GM21737 (cell line): ENCODE data around the gene PARP9.
"Not testable (repeated sequence)": the region's sequence is repeated elsewhere in the genome, so short reads cannot be mapped to it uniquely, and the experiment has no call there.

Experiments
- ATAC-seq: cut with Tn5 transposase; IDR thresholded peaks from one replicate; pipeline ENCODE4 v1.9.1; 2021; ENCODE audit warnings: mild to moderate bottlenecking, moderate library complexity; ENCODE audit not compliant: unreplicated experiment

The PARP9 gene

DNA sequence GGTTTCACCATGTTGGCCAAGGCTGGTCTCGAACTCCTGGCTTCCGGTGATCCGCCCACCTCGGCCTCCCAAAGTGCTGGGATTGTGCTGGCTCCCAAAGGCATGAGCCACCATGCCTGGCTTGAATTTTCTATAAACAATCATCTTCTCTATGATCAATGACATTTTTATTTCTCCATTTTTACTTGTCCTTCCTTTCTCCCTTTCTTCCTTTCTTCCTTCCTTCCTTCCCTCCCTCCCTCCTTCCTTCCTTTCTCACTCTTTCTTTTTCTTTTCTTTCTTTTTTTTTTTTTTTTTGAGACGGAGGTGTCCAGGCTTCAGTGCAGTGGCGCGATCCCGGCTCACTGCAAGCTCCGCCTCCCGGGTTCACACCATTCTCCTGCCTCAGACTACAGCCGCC is 40.8 kb downstream of the PARP9 start:
- ATAC-seq: no peak

DNA sequence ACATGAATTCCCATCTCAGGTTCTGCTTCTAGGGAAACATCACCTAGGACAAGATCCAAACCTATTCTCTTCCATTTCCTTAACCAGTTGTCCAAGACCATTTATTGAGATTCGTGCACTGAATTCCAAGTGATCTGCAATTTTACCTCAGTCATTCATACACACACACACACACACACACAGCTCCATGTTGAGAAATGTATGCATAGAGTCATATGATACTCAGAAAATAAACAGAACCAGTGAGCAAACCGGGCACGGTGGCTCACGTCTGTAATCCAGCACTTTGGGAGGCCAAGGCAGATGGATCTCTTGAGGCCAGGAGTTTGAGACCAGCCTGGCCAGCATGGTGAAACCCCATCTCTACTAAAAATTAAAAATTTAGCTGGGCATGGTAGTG is 43.2 kb downstream of the PARP9 start:
- no peak for ATAC-seq

DNA sequence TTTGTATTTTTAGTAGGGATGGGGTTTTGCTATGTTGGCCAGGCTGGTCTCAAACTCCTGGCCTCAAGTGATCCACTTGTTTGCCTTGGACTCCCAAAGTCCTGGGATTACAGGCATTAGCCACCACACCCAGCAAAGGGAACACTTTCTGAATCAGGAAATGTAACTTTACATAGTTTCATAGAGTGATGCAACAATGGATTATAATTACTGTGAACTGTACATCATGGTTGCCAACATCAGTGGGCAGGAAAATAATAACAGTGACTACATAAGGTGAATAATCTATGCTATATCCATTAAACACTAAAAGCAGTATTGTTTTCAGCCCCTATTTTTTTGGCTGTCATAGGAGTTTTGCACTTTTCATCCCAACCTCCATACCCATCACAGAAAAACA is 44.4 kb downstream of the PARP9 start:
- ATAC-seq: no peak

DNA sequence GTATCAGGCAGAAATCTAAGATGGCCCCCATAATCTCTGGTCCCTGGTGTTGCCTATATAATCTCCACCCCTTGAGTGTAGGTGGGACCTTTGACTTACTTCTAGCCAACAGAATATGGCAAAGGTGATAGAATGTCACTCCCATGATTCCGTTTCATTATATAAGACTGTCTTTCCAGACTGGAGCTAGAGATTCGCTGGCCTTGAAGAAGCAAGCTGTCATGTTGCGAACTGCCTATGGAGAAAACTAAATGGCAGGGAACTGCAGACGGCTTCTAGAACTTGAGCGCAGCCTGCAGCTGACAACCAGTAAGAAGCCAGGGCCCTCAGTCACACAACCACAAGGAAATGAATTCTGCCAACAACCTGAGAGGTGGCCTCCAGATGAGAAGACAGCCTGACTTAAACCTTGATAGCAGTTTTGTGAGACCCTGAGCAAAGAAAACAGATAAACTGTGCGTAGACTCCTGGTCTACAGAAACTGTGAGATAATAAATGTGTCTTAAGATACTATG is 47.2 kb downstream of the PARP9 start:
- ATAC-seq: no peak

DNA sequence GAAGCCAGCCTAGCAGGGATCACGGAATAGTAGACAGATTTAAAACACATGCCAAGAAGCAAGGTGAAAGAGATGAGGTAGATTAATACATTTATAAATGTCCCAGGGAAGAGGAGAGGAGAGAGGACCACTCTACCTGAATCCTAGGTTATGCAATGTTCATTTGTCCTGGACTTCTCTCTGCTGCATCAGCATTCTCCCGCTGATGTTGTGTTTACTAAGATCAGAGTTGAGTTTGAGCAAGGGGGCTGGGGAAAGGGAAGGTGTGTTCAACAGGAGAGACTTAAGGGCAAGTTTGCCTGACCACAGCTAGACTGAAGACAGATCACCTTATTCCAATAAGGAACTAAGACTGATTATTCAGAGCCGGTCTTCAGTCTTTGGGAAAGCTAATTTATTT is 48.2 kb downstream of the PARP9 start:
- ATAC-seq: no peak

DNA sequence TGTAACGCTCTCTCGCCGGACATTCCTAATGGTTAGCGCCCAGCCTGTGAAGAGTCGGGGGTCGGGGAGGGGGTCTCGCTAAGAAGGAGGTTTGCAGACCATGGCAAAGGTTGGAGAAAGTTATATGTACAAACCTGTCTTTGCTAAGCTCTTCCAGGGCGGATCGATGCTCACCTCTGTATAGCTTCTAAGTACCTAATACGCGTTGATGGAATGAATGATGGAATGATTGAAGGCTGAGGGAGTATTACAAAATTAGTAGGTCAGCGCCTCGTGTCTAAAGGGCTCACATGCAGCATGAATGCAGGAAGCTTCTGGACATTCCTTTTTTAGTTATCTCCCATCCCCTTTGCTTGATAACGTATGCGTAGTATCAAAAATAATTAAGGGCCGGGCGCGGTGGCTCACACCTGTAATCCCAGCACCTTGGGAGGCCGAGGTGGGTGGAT is 49.1 kb downstream of the PARP9 start:
- ATAC-seq: no peak

DNA sequence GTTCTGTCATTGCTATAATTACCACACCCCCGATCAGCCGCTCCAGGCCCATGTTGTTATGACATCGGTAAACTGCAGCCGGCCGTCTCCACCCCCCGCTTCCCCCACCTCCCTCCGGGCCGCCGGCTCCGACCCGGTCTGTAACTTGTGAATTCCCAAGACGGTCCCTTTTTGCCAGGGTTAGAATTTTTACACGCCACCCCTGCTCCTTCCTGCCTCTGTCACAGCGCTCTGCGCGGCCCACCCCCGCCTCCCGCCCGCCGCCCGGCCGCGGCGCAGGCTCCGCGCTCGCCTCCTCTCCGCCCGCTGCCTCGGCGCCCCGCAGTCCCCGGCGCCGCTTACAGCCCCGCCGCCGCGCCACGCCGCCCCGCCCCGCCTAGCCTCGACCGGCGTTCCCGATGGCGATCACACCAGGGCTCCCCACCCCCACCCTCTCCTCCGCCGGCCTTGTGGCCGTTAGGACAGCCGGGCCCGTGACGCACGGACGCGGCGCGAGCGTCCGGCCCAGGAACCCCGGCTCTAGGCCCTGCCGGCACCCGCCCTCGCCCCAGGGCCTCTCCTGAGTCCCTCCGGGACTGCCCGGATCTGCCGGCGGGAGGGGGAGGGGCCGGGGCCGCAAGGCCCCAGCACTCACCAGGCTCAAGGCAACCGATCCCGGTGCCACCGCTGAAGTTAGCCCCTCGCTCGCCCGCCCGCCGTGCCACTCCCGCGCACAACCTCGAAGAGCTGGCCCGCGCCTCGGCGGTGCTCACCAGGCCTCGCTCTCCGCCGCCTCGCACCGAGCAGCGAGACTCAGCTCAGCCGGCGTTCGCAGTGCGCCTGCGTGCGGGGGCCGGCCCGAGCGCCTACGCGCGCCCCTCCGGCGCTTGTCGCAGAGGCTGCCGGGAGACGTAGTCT is 49.7 kb downstream of the PARP9 start, which contains the start of gene KPNA1:
KPNA1 (minus strand) TSS at position 817 of the 897 bp plus-strand sequence. CDS start 18,374 bp downstream, outside the sequence.
- peak; percentile 78 for ATAC-seq

DNA sequence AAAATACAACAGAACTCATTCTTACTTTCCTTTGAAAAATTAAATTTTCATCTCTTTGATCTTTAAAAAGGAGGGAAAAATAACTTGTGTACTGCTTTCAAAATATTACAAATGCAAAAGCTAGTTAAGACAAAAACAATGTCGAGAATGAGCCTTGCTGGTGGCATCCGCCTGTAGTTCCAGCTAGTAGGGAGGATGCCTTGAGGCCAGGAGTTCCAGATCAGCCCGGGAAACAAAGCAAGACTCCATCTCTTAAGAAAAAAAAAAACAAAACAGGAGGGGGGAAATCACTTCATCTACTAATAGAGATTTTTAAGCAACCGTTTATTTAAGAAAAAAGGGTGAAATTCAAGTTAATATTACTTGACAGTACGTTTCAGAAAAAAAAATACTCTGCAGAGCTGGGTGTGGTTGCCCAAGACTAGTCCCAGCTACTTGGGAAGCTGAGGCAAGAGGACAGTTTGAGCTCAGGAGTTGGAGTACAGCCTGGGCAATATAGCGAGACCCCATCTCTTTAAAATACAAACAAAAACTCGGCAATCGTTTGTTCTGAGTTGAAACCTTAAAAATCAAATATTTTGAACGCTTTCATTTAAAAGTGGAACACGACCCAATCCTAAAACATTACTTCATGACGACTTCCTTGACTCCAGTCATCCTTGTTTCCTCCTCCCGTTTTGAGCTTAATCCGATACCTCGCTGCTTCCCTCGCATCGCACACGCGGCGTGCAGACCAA is 50.5 kb downstream of the PARP9 start:
- no peak for ATAC-seq

DNA sequence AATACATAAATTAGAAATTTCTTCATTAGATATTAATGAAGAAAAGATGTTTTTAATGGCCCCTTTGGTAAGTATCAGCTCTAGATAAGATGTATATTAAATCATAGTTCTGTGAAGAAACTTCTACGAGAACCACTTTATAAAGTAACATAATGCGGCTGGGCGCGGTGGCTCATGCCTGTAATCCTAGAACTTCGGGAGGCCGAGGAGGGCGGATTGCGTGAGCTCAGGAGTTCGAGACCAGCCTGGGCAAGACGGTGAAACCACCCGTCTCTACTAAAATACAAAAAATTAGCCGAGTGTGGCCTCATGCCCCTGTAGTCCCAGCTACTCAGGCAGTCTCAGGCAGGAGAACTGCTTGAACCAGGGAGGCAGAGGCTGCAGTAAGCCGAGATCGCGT is 51.8 kb downstream of the PARP9 start:
- ATAC-seq: no peak

DNA sequence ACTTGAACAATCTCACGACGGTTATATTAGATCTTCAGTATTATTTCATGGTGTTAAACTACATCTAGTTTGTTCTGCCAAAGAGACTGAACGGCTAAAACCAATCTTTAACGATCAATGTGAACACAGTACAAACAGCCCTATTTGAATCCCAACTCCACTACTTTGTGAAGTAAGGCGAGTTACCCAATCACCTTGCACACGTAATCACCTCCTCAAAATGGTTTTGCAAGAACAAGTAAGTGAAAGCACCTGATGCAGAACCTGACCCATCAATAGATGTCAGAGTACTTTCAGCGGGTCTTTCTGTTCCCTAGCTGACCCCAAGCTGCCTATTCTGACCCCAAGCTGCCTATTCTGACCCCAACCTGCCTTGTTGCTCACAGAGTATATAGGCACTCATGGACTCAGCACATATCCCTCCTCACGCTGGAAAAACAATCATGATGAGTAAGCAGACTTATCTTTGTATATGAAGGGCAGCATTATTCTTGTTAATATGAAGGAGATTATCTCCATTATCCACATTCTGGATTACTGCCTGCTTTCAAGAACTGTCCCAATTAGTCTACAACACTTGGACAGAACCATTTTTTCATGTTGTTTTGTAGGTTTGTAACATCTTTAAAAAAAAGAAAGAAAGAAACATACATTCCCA is 53.1 kb downstream of the PARP9 start:
- no peak for ATAC-seq

DNA sequence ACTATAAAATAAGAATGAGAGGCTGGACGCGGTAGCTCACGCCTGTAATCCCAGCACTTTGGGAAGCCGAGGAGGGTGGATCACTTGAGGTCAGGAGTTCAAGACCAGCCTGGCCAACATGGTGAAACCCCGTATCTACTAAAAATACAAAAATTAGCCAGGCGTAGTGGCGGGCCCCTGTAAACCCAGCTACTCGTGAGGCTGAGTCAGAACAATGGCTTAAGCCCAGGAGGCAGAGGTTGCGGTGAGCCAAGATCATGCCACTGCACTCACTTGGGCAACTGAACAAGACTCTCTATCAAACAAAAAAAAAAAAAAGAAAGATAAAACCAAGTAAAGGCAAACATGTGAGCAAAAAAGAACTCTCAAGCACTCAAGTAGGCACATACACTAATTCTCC is 55.2 kb downstream of the PARP9 start:
- ATAC-seq: not testable (repeated sequence)

DNA sequence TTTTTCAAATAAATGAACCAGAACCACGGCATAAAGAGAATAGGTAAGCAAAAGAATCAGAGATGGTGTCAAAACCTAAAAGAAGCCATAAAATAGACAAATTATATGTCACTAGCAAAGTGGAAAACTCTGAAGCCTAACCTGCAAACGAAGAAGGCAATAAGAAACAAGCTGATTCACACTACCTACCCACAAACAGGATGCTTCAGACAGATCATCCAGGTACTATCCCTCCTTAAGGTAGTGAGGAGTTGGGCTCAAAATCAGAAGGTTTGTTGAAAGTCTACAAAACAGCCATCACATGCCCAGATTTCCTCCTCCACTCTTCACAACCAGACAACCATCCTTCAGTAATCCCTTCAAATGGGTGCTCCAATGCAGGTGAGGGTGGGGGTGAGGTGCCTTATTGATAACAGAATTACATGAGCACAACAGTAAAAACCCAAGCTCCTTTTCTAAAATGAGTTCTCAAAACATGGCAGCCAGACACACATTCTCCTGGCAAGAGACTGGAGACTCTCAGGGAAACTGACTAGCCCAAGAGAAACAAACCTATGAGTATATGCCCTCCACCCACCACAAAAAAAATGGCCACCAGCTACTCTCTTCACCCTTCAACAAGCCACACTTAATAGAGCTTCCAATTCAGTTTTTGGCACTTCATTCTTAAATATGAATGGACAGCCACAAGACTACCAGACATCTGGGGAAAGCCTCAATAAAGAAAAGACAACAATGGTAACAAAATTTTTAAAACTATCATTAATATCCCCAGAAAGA is 55.8 kb downstream of the PARP9 start:
- ATAC-seq: no peak

DNA sequence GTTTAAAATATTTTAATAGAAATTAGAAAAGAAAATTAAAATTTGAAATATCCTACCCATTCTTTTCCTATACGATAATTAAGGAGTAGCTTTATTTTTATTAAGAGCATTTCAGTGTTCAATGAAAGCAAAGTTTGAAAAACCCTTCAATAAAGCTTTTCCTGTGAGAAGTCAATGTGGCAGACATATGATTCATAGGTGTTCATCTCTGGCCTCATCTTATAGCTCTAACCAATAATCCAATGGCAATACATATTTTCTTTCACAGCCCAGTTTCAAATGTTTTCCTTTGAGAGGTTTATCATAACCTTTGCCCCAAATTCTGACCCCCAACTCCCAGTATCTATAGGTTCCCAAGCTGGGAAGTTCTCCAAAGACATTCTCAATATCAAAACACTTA is 57.6 kb downstream of the PARP9 start:
- ATAC-seq: no peak

DNA sequence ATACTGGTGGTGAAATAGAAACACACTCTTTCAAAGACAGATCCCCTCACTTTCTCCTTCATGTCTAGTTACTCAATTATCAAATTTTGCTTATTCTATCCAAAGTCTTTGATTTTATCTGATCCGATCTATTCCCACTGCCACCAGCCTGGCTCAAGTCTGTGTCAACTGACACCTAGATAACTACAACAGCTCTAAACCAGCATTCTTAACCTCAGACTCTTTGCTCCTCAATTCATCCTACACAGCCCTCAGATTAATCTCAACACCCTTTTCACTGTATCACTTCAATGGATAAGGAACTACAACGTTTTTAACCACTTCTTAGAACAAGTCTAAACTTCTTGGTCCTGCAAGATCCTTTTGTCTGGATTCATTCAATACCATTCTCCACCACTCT is 58.4 kb downstream of the PARP9 start:
- ATAC-seq: no peak

DNA sequence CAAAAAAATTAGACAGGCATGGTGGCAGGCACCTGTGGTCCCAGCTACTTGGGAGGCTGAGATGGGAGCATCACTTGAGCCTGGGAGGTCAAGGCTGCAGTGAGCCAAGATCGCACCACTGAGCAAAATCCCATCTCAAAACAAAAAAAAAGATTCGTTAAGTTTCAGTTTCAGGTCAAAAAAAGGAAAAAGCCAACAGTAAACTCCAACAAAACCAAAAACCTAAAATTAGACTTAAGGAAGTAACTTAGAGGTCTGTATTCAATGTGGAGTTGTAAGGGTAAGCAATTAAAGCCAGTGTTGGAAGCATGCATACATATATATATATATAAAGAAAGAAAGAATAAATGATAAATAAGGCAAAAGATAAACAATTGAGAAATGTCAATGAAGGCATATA is 61.2 kb downstream of the PARP9 start:
- no peak for ATAC-seq

DNA sequence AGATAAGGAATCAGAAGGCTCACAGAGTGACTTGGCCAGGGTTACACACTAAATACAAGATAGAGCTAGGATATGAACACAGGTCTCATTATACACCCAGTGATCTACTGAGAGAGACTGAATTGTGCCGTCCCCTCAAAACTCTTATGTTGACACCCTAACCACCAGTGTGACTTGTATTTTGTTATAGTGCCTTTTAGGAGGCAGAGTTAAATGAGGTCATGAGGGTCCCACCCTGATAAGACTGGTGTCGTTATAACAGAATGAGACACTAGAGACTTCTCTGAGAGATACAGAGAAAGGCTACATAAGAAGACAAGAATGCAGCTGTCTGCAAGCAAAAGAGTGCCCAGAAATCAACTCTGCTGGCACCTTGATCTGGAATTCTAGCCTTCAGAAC is 62.0 kb downstream of the PARP9 start:
- ATAC-seq: no peak

DNA sequence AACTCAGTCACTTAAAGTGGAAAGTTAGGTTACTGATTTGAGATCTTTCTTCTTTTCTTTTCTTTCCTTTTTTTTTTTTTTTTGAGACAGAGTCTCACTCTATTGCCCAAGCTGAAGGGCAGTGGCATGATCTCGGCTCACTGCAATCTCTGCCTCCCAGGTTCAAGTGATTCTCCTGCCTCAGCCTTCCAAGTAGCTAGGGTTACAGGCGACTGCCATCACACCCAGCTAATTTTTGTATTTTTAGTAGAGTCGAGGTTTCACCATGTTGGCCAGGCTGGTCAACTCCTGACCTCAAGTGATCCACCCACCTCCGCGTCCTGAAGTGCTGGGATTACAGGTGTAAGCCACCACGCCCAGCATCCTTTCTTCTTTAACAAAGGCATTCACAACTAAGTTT is 63.1 kb downstream of the PARP9 start:
- ATAC-seq: not testable (repeated sequence)

DNA sequence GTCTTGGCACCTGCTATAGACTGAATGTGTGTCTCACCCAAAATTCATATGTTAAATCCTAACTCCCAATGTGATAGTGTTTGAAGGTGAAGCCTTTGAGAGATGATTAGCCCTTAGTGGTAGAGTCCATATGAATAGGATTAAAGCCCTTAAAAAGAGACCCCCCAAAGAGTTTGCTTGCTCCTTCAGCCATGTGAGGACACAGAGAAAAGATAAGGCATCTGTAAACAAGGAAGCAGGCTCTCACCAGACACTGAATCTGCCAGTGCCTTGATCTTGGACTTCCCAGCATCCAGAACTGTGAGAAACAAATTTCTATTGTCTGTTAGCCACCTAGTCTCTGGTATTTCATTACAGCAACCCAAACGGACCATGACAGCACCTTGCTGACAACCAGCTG is 65.9 kb downstream of the PARP9 start:
- no peak for ATAC-seq

DNA sequence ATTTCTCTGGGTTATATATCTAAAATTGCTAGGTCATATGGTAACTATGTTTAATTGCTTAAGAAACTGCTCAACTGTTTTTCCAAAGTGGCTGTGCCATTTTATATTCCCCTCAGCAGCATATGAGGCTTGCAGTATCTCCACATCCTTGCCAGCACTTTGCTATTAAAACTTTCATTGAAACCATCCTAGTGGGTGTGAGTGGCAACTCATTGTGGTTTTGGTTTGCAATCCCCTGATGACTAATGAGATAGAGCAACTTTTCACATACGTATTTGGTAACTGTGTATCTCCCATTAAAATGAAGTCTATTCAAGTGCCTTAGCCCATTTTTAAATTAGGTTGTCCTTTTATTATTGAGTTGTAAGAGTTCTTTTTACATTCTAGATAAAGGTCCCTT is 66.7 kb downstream of the PARP9 start:
- peak; percentile 85 for ATAC-seq

DNA sequence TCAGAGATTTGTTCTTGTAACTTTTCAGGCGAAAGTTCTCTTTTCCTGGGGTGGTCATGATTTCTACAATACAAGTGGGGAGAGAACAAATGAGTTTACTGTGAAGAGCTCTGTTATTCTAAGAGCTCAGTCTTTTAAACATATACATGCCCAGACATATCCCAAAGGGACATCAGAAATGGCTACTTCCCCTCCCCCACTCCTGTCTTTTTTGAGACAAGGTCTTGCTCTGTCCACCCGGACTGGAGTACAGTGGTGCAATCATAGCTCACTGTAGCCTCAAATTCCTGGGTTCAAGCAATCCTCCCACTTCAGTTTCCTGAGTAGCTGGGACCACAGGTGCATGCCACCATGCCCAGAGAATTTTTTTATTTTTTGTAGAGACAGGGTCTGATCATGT is 67.6 kb downstream of the PARP9 start:
- no peak for ATAC-seq

DNA sequence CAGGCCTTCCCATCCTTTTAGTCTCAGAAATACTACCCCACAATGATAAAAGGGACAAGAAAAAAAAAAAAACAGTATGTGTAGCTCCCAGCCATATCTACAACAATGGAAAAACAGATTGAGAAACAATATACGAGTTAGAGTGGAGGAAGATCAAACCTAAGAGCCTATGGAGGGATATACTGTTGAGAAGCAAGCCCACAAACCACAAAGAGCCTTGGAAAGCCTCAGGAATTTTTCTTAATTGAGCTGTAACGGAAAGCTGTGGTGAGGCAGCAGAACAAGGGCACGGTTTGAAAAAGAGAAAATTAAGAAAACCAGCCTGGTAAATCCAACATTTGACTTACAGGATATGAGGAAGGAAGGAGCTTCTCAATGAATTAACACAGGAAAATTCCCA is 70.8 kb downstream of the PARP9 start:
- ATAC-seq: no peak
